Measurements from ENCODE around the gene GM2A. TPM values are rescaled to one million over a fixed set of nuclear protein-coding genes. Genes with fewer than 3 reads are reported as not detected.

GM2A gene
- total RNA-seq (2022; extraction: Qiagen RNA extraction; ENCODE audit: low read depth) = 14.8 to 17.5 TPM (median 17.2 TPM) in 5 replicates

DNA sequence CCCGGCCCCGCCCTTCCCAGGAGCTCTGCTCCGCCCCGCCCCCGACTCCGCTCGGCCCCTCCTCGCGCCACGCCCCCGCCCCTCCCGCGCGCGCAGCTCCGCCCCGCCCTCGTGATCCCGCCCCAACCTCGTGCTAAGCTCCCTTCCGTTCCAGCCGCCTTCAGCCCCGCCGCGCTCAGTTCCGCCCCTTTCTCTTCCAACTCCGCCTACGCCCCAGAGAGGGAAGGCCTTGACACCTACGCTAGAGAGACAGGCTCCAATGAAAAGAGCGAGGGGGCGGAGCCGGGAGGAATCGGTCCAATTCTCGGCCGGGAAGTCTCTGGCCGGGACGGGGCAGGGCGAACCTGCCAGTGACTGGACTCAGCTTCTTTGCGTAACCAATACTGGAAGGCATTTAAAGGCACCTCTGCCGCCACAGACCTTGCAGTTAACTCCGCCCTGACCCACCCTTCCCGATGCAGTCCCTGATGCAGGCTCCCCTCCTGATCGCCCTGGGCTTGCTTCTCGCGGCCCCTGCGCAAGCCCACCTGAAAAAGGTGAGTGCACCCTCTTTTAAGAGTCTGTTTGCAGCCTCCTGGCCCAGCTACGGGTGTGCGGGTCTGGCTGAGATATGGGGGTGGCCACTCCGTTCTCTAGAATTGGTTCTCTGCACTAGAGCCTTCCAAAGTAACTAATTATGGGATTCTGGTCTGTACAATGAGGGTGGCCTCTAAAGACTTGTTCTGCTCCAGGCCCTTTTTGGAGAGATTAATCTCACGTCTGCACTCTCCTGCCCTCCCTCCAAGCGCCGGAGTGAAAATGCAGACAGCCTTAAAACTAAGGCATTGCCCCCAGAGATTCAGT lies at the start of gene GM2A:
Gene GM2A (plus strand): TSS at position 424 of the 843 bp plus-strand sequence. CDS start 32 bp downstream, at position 456.

GRCh38 chr5:151223447-151224264 lies 29.3 kb upstream of the GM2A start, which contains the start of gene CCDC69:
Gene CCDC69, minus strand, starts transcription at chr5:151224092. Its CDS starts 122 bp downstream, at chr5:151223970.

DNA sequence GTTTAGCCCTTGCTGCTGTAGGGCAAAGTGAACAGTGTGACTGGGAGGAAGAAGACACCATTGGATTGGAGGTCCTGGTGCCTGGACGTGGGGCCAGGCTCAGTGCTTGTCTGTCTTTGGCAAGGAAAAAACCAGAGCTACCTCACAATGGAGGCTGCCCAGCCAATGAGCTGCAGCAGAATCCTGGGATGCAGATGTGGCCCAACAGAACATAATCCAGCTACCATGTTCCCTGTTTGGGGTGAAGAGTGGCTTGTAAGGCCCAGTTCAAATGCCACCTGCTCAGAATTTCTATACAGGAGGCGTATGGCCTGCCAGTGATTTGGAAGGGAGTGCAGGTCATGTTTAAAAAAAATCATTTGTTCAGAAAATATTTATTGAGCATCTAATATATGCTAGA lies 50.7 kb downstream of the GM2A start, which contains the start of gene SLC36A3:
Gene SLC36A3 (minus strand): TSS at position 101 of the 400 bp plus-strand sequence. CDS start 412 bp downstream, outside the sequence.

Other genes with a start within 250 kb of the GM2A start
- gene GPX3, start 232.6 kb upstream of the GM2A start, total RNA-seq (2022; extraction: Qiagen RNA extraction; ENCODE audit: low read depth) = 15.4 to 22.8 TPM (median 17.9 TPM) in 5 replicates
- 139 to 162 TPM (median 151 TPM) in 5 replicates for gene TNIP1, start 172.2 kb upstream of the GM2A start, total RNA-seq (2022; extraction: Qiagen RNA extraction; ENCODE audit: low read depth)
- gene ANXA6, start 95.4 kb upstream of the GM2A start, total RNA-seq (2022; extraction: Qiagen RNA extraction; ENCODE audit: low read depth) = 40.7 to 44.8 TPM (median 42.1 TPM) in 5 replicates
- 1.5 to 2.0 TPM (median 1.9 TPM) in 5 replicates for gene CCDC69, start 29.1 kb upstream of the GM2A start, total RNA-seq (2022; extraction: Qiagen RNA extraction; ENCODE audit: low read depth)
- not detected in 5 replicates for gene SLC36A3, start 50.6 kb downstream of the GM2A start, total RNA-seq (2022; extraction: Qiagen RNA extraction; ENCODE audit: low read depth)
- not detected in 5 replicates for gene SLC36A2, start 94.4 kb downstream of the GM2A start, total RNA-seq (2022; extraction: Qiagen RNA extraction; ENCODE audit: low read depth)
- 8.4 to 10.2 TPM (median 9.0 TPM) in 5 replicates for gene SLC36A1, start 194.4 kb downstream of the GM2A start, total RNA-seq (2022; extraction: Qiagen RNA extraction; ENCODE audit: low read depth)